IPS DF 6.9 (cell line): ENCODE data around the gene TSPAN4.
A peak's percentile ranks its signal among the peaks of the same experiment; 100 is the strongest.

Experiments
- DNase-seq: peaks from one replicate; pipeline ENCODE4 v3.0.0-alpha.2; 2013; ENCODE audit warnings: low read depth, low spot score
- H3K27ac ChIP-seq: one replicate; pipeline ENCODE4 v1.5.1; 2013; ENCODE audit warnings: low read length, control low read depth
- H3K27me3 ChIP-seq: 2 replicates; pipeline ENCODE4 v1.6.1; 2013; ENCODE audit warnings: mild to moderate bottlenecking, low read length; ENCODE audit not compliant: control insufficient read depth, insufficient read depth
- H3K36me3 ChIP-seq: 2 replicates; pipeline ENCODE4 v1.6.1; 2013; ENCODE audit warnings: low read length; ENCODE audit not compliant: control insufficient read depth, insufficient read depth
- H3K4me1 ChIP-seq: 2 replicates; pipeline ENCODE4 v1.6.1; 2013; ENCODE audit warnings: low read length; ENCODE audit not compliant: control insufficient read depth, insufficient read depth
- H3K4me3 ChIP-seq: 2 replicates; pipeline ENCODE4 v1.5.1; 2013; ENCODE audit warnings: mild to moderate bottlenecking, low read length
- H3K9me3 ChIP-seq: 2 replicates; pipeline ENCODE4 v1.6.1; 2013; ENCODE audit warnings: low read length, inconsistent platforms; ENCODE audit not compliant: control insufficient read depth, insufficient read depth
- WGBS: extraction: QIAGEN DNeasy Blood & Tissue Kit; methylation state at CpG from one replicate; pipeline ENCODE4 v1.1.7; 2013; ENCODE audit warnings: mixed read lengths, missing lambda C conversion rate; ENCODE audit not compliant: insufficient read length, insufficient coverage; 5-methylcytosine and 5-hydroxymethylcytosine counted together

Gene TSPAN4

DNA sequence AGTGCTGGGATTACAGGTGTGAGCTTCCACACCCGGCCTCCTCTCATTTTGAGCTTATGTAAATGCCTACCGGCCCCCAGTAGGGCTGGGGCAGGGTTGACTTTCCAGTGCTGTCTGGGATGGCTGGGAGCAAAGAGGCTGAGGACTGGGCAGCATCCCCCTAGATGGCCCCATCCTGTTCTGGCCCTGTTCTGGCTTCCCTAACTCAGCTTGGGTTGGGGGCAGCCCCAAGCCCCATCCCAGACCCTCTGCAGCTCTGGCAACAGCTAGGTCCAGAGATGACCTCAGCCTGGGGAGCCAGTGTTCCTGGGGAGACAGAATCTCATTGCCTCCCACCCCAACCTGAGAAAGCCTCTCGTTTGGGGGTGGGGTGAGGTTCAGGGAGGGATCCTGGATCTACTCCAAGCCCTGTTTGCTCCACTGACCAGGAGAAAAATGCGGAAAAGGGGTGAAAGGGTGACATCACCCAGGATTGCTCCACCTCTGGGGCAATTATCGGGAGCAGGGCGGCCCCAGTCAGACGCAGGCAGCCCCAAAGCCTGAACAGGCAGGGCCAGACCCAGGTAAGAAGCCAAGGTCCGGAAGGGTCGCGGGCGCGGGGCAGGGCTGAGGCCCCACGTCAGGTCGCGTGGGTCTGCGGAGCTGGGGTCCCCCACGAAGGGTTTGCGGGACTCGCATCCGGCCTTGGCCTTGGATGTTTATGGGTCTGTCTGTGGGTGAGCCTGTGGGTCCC, 24.1 kb upstream of the TSPAN4 start, which contains the start of gene PNPLA2:
PNPLA2 (plus strand) TSS at position 519 of the 733 bp plus-strand sequence. CDS start 805 bp downstream, outside the sequence.
- WGBS = no CpG with 5 or more reads among the region's 20 CpGs
- Histone ChIP-seq H3K36me3 (peaks cover 4% of the 10 kb centered on the region; the same call in 1 of the 2 replicates), H3K27ac (no peak within 1 kb of the TSS), H3K9me3 (no peaks in the 10 kb centered on the region), H3K4me3 (peak within 1 kb of the TSS; percentile 83), H3K27me3 (no peaks in the 10 kb centered on the region), H3K4me1 (peaks cover 3% of the 10 kb centered on the region; the same call in 1 of the 2 replicates)
- no peak for DNase-seq

DNA sequence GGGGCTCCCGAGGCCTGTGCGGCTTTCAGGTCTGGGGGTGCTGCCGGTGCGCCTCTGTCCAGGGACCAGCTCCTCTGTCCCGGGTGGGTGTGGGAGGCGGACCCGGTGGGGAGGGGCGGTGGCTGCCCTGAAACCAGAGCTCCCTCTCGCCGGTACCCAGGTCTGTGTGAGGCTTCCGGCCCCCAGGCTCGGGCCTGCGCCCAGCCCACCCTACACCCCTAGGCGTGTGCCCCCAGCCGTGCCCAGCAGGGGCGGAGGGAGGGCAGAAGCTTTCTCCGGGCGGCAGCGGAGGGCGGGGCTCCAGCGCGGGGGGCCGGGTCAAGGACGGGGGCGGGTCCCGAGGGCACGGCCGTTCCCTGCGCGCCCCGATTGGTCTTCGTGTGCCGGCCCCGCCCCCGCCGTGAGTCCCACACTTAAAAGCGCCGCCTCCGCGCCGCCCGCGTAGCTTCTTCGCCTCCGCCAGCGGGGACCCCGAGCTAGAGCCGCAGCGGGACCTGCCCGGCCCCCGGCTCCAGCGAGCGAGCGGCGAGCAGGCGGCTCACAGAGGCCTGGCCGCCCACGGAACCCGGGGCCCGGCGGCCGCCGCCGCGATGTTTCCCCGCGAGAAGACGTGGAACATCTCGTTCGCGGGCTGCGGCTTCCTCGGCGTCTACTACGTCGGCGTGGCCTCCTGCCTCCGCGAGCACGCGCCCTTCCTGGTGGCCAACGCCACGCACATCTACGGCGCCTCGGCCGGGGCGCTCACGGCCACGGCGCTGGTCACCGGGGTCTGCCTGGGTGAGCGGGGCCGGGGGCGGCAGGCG, 23.3 kb upstream of the TSPAN4 start:
- Histone ChIP-seq H3K36me3 (peaks cover 9% of the 10 kb centered on the region; the same call in 1 of the 2 replicates), H3K27me3 (no peaks in the 10 kb centered on the region), H3K27ac (no peak overlapping the region), H3K4me1 (peaks cover 3% of the 10 kb centered on the region; the same call in 1 of the 2 replicates), H3K4me3 (peak overlapping the region; percentile 83), H3K9me3 (no peaks in the 10 kb centered on the region)
- WGBS = no CpG with 5 or more reads among the region's 96 CpGs
- DNase-seq = no peak

- H3K4me1 ChIP-seq = peaks cover 3% of the 10 kb centered on the region; the same call in 1 of the 2 replicates
- no peak for DNase-seq
- H3K9me3 ChIP-seq = no peaks in the 10 kb centered on the region
- peaks cover 11% of the 10 kb centered on the region; the same call in 1 of the 2 replicates for H3K36me3 ChIP-seq
- no peak overlapping the region for H3K27ac ChIP-seq
- H3K27me3 ChIP-seq = no peaks in the 10 kb centered on the region
- no CpG with 5 or more reads among the region's 47 CpGs for WGBS
- H3K4me3 ChIP-seq = peak overlapping the region; percentile 83; the same call in 1 of the 2 replicates
Measured at GRCh38 chr11:819943-820649, 22.6 kb upstream of the TSPAN4 start.

- no peak overlapping the region for H3K4me3 ChIP-seq
- peaks cover 11% of the 10 kb centered on the region; the same call in 1 of the 2 replicates for H3K36me3 ChIP-seq
- peaks cover 3% of the 10 kb centered on the region; the same call in 1 of the 2 replicates for H3K4me1 ChIP-seq
- no CpG with 5 or more reads among the region's 11 CpGs for WGBS
- DNase-seq = no peak
- no peaks in the 10 kb centered on the region for H3K27me3 ChIP-seq
- no peaks in the 10 kb centered on the region for H3K9me3 ChIP-seq
- H3K27ac ChIP-seq = no peak overlapping the region
Measured at GRCh38 chr11:820655-821511, 21.8 kb upstream of the TSPAN4 start.

DNA sequence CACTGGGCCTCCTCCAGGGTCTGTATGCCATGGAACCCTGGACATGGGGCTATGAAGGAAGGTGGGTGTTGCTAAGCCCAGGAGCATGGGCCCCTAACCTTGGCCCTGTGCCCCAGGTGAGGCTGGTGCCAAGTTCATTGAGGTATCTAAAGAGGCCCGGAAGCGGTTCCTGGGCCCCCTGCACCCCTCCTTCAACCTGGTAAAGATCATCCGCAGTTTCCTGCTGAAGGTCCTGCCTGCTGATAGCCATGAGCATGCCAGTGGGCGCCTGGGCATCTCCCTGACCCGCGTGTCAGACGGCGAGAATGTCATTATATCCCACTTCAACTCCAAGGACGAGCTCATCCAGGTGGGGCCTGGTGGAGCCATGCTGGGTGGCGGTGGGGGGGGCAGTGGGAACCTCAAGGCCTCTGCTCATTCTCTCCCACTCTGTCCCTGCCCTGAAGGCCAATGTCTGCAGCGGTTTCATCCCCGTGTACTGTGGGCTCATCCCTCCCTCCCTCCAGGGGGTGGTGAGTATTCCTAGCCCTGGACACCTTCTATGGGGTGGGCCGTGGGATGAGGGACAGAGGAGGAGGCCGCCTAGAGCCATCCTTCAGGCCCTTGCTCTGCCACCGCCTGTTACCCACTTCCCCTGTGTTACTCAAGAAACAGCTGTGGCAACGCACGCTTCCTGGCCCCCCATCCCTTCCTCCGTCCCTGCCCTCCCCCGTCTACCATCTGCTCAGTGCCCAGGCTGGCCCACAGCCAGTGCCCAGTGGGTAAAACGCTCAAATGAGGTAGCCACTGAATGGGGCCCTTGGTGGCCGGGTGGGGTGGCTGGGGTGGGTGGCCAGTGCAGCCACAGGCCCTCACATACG, 20.9 kb upstream of the TSPAN4 start:
- H3K27ac ChIP-seq = no peak overlapping the region
- peaks cover 3% of the 10 kb centered on the region; the same call in 1 of the 2 replicates for H3K4me1 ChIP-seq
- no peaks in the 10 kb centered on the region for H3K27me3 ChIP-seq
- no peak for DNase-seq
- H3K4me3 ChIP-seq = no peak overlapping the region
- H3K36me3 ChIP-seq = peaks cover 11% of the 10 kb centered on the region; the same call in 1 of the 2 replicates
- no CpG with 5 or more reads among the region's 22 CpGs for WGBS
- no peaks in the 10 kb centered on the region for H3K9me3 ChIP-seq

DNA sequence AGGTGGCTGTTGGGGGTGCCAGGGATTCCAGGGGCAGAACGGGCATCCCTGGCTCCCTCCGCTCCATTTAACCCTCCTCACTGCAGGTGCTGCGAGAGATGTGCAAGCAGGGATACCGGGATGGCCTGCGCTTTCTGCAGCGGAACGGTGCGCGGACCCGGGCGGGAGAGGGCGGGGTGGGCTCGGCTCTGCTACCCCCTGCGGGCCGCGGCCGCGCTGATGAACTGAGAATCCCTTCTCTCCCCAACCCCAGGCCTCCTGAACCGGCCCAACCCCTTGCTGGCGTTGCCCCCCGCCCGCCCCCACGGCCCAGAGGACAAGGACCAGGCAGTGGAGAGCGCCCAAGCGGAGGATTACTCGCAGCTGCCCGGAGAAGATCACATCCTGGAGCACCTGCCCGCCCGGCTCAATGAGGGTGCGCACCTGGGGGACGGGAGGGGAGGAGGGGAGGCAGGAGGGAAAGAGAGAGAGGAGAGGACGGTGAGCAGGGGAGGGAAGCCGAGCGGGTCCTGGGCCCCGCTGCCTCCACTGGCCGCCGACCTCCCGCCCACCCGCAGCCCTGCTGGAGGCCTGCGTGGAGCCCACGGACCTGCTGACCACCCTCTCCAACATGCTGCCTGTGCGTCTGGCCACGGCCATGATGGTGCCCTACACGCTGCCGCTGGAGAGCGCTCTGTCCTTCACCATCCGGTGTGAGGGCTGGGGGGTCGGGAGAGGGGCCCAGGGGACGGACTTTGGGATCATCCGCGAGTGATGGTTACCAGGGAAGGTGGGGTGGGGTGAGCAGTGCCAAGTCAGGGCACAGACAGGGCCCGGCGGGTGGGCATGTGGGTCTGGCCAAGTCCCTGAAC, 19.0 kb upstream of the TSPAN4 start:
- WGBS = no CpG with 5 or more reads among the region's 53 CpGs
- no peaks in the 10 kb centered on the region for H3K9me3 ChIP-seq
- H3K4me3 ChIP-seq = no peak overlapping the region
- H3K27ac ChIP-seq = no peak overlapping the region
- H3K36me3 ChIP-seq = peaks cover 11% of the 10 kb centered on the region; the same call in 1 of the 2 replicates
- peaks cover 7% of the 10 kb centered on the region for H3K4me1 ChIP-seq
- no peak for DNase-seq
- H3K27me3 ChIP-seq = no peaks in the 10 kb centered on the region

GRCh38 chr11:824292-824880, 18.3 kb upstream of the TSPAN4 start:
- H3K27me3 ChIP-seq = no peaks in the 10 kb centered on the region
- peaks cover 13% of the 10 kb centered on the region for H3K4me1 ChIP-seq
- DNase-seq = no peak
- no peak overlapping the region for H3K4me3 ChIP-seq
- H3K27ac ChIP-seq = no peak overlapping the region
- H3K36me3 ChIP-seq = peaks cover 11% of the 10 kb centered on the region; the same call in 1 of the 2 replicates
- no peaks in the 10 kb centered on the region for H3K9me3 ChIP-seq
- whole genome bisulfite sequencing = no CpG with 5 or more reads among the region's 59 CpGs

- no peaks in the 10 kb centered on the region for H3K27me3 ChIP-seq
- H3K4me1 ChIP-seq = peaks cover 15% of the 10 kb centered on the region
- no peak overlapping the region for H3K4me3 ChIP-seq
- no peak for DNase-seq
- no peak overlapping the region for H3K27ac ChIP-seq
- no CpG with 5 or more reads among the region's 11 CpGs for WGBS
- peaks cover 11% of the 10 kb centered on the region; the same call in 1 of the 2 replicates for H3K36me3 ChIP-seq
- no peaks in the 10 kb centered on the region for H3K9me3 ChIP-seq
Measured at GRCh38 chr11:824942-825341, 17.7 kb upstream of the TSPAN4 start.
